GM12878 (cell line): ENCODE data around the gene ACTR5. TPM values are rescaled to one million over a fixed set of nuclear protein-coding genes. Genes with fewer than 3 reads are reported as not detected.

Source experiments
- ATAC-seq: fragments of 200-7000 bp; cut with Tn5 transposase; 3 replicates; pipeline ENCODE4 v1.9.1; 2020; ENCODE audit warnings: mild to moderate bottlenecking, moderate library complexity
- BruUV-seq: library from RNA; stranded (reverse); fragments of 400-500 nt; replicated peaks from 2 replicates; lab custom pipeline; 2021; lab: Mats Ljungman, UMichigan
- CTCF ChIA-PET: fragments of 300-600 bp; sonication (Branson Sonifier 250); formaldehyde crosslinking; extraction: SDS; loops from one replicate; lab custom pipeline; 2021; ENCODE audit warnings: inconsistent platforms; lab: Yijun Ruan, JAX
- POLR2A ChIA-PET: fragments of 350-600 bp; formaldehyde crosslinking; extraction: SDS; loops from one replicate; lab custom pipeline; 2021; ENCODE audit warnings: inconsistent platforms; lab: Charles Lee
- RAD21 ChIA-PET: fragments of 300-600 bp; sonication (Branson Sonifier 250); formaldehyde crosslinking; loops from one replicate; lab custom pipeline; 2023; ENCODE audit warnings: antibody characterized with exemption; ENCODE audit not compliant: unreplicated experiment; lab: Charles Lee
- SMC1A ChIA-PET: fragments of 300-600 bp; sonication (Branson Sonifier 250); formaldehyde crosslinking; loops from one replicate; lab custom pipeline; 2023; ENCODE audit not compliant: unreplicated experiment, uncharacterized antibody; lab: Charles Lee
- DNase-seq: peaks from one replicate; pipeline ENCODE4 v3.0.0-alpha.2; 2011; ENCODE audit warnings: low read depth, low spot score
- FAIRE-seq: peaks from 3 replicates; lab custom pipeline; 2011; peaks lifted over from hg19 to GRCh38; lab: Jason Lieb, UNC
- H2AFZ ChIP-seq: 2 replicates; pipeline ENCODE4 v1.6.0; 2011; ENCODE audit warnings: low read depth, low read length, control low read depth; ENCODE audit not compliant: control insufficient read depth
- H3K27ac ChIP-seq: 2 replicates; pipeline ENCODE4 v1.5.1; 2011; ENCODE audit warnings: control low read depth; ENCODE audit not compliant: control insufficient read depth, insufficient read depth
- H3K27me3 ChIP-seq, 2 experiments: replicated peaks in 1 of 2; 2 replicates each; pipeline versions ENCODE4 v1.6.0 to v1.6.1; 2011; ENCODE audit warnings: low read length in 1 of 2; ENCODE audit not compliant: control insufficient read depth in 2 of 2, insufficient read depth in 2 of 2
- H3K36me3 ChIP-seq, 2 experiments: 2 replicates each; pipeline ENCODE4 v1.5.1; 2011; ENCODE audit warnings: low read length in 1 of 2; ENCODE audit not compliant: control insufficient read depth in 2 of 2, insufficient read depth in 2 of 2
- H3K4me1 ChIP-seq: 2 replicates; pipeline ENCODE4 v1.6.1; 2011; ENCODE audit warnings: mild to moderate bottlenecking, low read length, moderate library complexity, mixed read lengths; ENCODE audit not compliant: control insufficient read depth, insufficient read depth
- H3K4me2 ChIP-seq: 2 replicates; pipeline ENCODE4 v1.6.0; 2011; ENCODE audit warnings: control low read depth; ENCODE audit not compliant: control insufficient read depth, insufficient read depth
- H3K4me3 ChIP-seq: fragments of 200-600 bp; sonication (generic); 2 replicates; pipeline ENCODE4 v1.5.1; 2016
- H3K79me2 ChIP-seq: 2 replicates; pipeline ENCODE4 v1.6.0; 2011; ENCODE audit warnings: low read length; ENCODE audit not compliant: control insufficient read depth, insufficient read depth
- H3K9ac ChIP-seq: 2 replicates; pipeline ENCODE4 v1.8.0; 2011; ENCODE audit warnings: low read length, control low read depth, mixed read lengths; ENCODE audit not compliant: control insufficient read depth, insufficient read depth
- H3K9me3 ChIP-seq: replicated peaks from 3 replicates; pipeline ENCODE4 v1.5.1; 2011; ENCODE audit warnings: mild to moderate bottlenecking, low read length; ENCODE audit not compliant: control insufficient read depth, insufficient read depth
- H4K20me1 ChIP-seq: 2 replicates; pipeline ENCODE4 v1.6.0; 2011; ENCODE audit not compliant: control insufficient read depth, insufficient read depth
- FOXK2 ChIP-seq: fragments of 450-650 bp; IDR thresholded peaks from 2 replicates; pipeline ENCODE4 v1.6.1; 2017; ENCODE audit warnings: mild to moderate bottlenecking, moderate library complexity
- GABPA ChIP-seq: IDR thresholded peaks from 2 replicates; pipeline ENCODE4 v1.6.1; 2014; ENCODE audit warnings: antibody characterized with exemption, low read depth, mild to moderate bottlenecking, inconsistent platforms
- HDAC2 ChIP-seq: fragments of 200-600 bp; sonication (generic); IDR thresholded peaks from 2 replicates; pipeline ENCODE4 v1.6.1; 2017
- MLLT1 ChIP-seq: fragments of 450-650 bp; IDR thresholded peaks from 2 replicates; pipeline ENCODE4 v1.6.1; 2016; ENCODE audit warnings: mild to moderate bottlenecking
- NRF1 ChIP-seq: conservative IDR thresholded peaks from 2 replicates; pipeline ENCODE4 v1.6.1; 2011; ENCODE audit warnings: mild to moderate bottlenecking, low read depth, low read length, improper control_type of control experiment
- PAX8 ChIP-seq: fragments of 450-650 bp; IDR thresholded peaks from 2 replicates; pipeline ENCODE4 v1.6.1; 2017; ENCODE audit warnings: mild to moderate bottlenecking, moderate library complexity
- POLR2AphosphoS5 ChIP-seq: IDR thresholded peaks from 2 replicates; pipeline ENCODE4 v1.6.1; 2011; ENCODE audit warnings: mild to moderate bottlenecking, low read length, inconsistent platforms
- TCF3 ChIP-seq: IDR thresholded peaks from 2 replicates; pipeline ENCODE4 v1.6.1; 2012; ENCODE audit warnings: low read depth, mild to moderate bottlenecking, low read length, borderline replicate concordance; ENCODE audit not compliant: insufficient read depth
- ZZZ3 ChIP-seq: IDR thresholded peaks from 2 replicates; pipeline ENCODE4 v1.6.1; 2011; ENCODE audit warnings: low read depth; ENCODE audit not compliant: control insufficient read depth, insufficient read length
- WGBS: methylation state at CpG from one replicate; pipeline ENCODE4 v1.1.6; 2016; ENCODE audit warnings: low lambda C conversion rate; ENCODE audit not compliant: insufficient replicate concordance, insufficient coverage; ENCODE audit errors: missing lambda C conversion rate; 5-methylcytosine and 5-hydroxymethylcytosine counted together
- in situ Hi-C: fragments of 300-500 bp; cut with MboI; formaldehyde crosslinking; loops from 9 replicates; pipeline ENCODE4 v1.14.3; 2018; ENCODE audit warnings: mixed read lengths
- intact Hi-C: fragments of 100-400 bp; cut with micrococcal nuclease; formaldehyde crosslinking; loops from one replicate; pipeline ENCODE4 v1.14.2; 2022; ENCODE audit not compliant: unreplicated experiment
- polyA plus RNA-seq, 11 experiments: library from polyadenylated mRNA; depleted of rRNA in 4 of 11; unstranded in 6 of 11; stranded (reverse) in 5 of 11; fragments of >200 nt; fragmentation: Nextera tagmentation in 4 of 11; fragmentation: Illumina TruSeq in 1 of 11; extraction: Ambion mirVana in 4 of 11; extraction: Trizol in 1 of 11; gene quantifications; 1 replicate in 1 of 11; 2 replicates in 10 of 11; pipeline versions ENCODE4 v1.2.1 to v1.2.3, GENCODE V29; 2011 to 2016; ENCODE audit warnings: inconsistent platforms in 2 of 11, missing spikeins in 2 of 11, low read depth in 1 of 11
- total RNA-seq, 4 experiments: library from RNA; depleted of rRNA in 3 of 4; stranded (reverse); fragments of >200 nt in 3 of 4; fragmentation: Illumina TruSeq in 1 of 4; extraction: Trizol in 1 of 4; gene quantifications; 2 replicates each; pipeline versions ENCODE4 v1.2.1 to v1.2.3, GENCODE V29; 2013 to 2021

The ACTR5 gene
- total and polyA plus RNA-seq, 10 of the 15 experiments (the other 5 are each of a cell fraction or from before 2014, with no cell fraction given), result 0.52 to 14.7 (median 8.8) TPM

DNA sequence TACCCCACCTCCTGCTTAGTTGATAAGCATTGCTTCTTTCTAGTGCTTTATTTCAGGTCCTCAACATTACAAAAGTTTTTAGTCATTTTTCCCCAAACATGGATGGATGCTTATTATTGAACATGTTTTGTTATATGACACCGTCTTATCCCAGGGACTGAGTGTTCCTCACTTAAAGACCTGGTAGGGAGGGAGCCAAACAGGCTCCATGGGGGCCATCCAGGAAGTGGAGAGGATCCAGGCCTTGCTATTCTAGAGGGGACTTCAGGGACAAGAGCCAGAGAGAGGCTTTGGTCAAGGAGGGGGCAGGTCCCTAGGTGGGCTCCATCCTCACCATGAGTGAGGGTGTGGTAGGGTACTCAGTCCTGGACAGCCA is 16.5 kb upstream of the ACTR5 start:
- BruUV-seq, result no TSS peak
- DNase-seq (no peak), ATAC-seq (no peak; the same call in 2 of the 3 replicates), FAIRE-seq (no peak)
- Histone ChIP-seq H3K9me3 (peaks cover 7% of the 10 kb centered on the region; the same call in 2 of the 3 replicates), H3K4me1 (peaks cover 8% of the 10 kb centered on the region), H3K79me2 (no peaks in the 10 kb centered on the region), H3K4me2 (no peak overlapping the region), H3K36me3 (no peaks in the 10 kb centered on the region), H3K27me3 (peaks cover 23 to 48% of the 10 kb centered on the region in 2 experiments), H4K20me1 (no peaks in the 10 kb centered on the region), H3K9ac (no peak overlapping the region), H2AFZ (no peak overlapping the region), H3K4me3 (no peak overlapping the region), H3K27ac (no peak overlapping the region)
- in situ Hi-C loops (no loop called here), intact Hi-C loops (loop anchor here (2.0 kb wide), 1 partner anchor 85 kb away; no protein-coding TSS in a partner anchor)
- POLR2A ChIA-PET, result no interaction called here
- TF ChIP-seq NRF1 (no peak), TCF3 (no peak), FOXK2 (no peak), HDAC2 (no peak), ZZZ3 (no peak), PAX8 (no peak), MLLT1 (no peak), GABPA (no peak), POLR2AphosphoS5 (no peak)
- RAD21 ChIA-PET, result no interaction called here
- CTCF ChIA-PET, result interaction anchor here (0.6 to 2.9 kb wide), 7 partner anchors 20 to 161 kb away, joined by 3 to 22 read pairs (median 3); no protein-coding TSS in a partner anchor
- 97% methylated on average over 1 of the region's 1 CpG for WGBS
- SMC1A ChIA-PET, result interaction anchor here (1.1 kb wide), 1 partner anchor 162 kb away, joined by 4 read pairs; no protein-coding TSS in a partner anchor
